ENCODE results near the gene PPP3CA.
"Not testable (repeated sequence)": the region's sequence is repeated elsewhere in the genome, so short reads cannot be mapped to it uniquely, and the experiment has no call there.

Gene PPP3CA

GRCh38 chr4:101101072-101101471 lies 246.3 kb downstream of the PPP3CA start:
- no peak overlapping the region for H3K4me3 ChIP-seq (ENCODE audit: low read depth, low read length)
- no peak for DNase-seq (ENCODE audit: low read depth)
- TF ChIP-seq MAX (IDR thresholded peaks at IDR 0.05; ENCODE audit: low read depth, low read length) (no peak), MYC (IDR thresholded peaks at IDR 0.05; ENCODE audit: low read depth, low read length) (no peak)

- TF ChIP-seq POLR2A (IDR thresholded peaks at IDR 0.05; ENCODE audit: extremely low read depth, insufficient read length) (no peak), MAX (IDR thresholded peaks at IDR 0.05; ENCODE audit: low read depth, low read length) (no peak), MYC (IDR thresholded peaks at IDR 0.05; ENCODE audit: low read depth, low read length) (no peak)
- no peak for DNase-seq (ENCODE audit: low read depth)
- no peak overlapping the region for H3K4me3 ChIP-seq (ENCODE audit: low read depth, low read length)
Observed at GRCh38 chr4:101098666-101099400, 248.5 kb downstream of the PPP3CA start.

GRCh38 chr4:101092609-101093008 lies 254.7 kb downstream of the PPP3CA start:
- not testable (repeated sequence) for DNase-seq (ENCODE audit: low read depth); H3K4me3 ChIP-seq (ENCODE audit: low read depth, low read length)

GRCh38 chr4:101089168-101089567 lies 258.2 kb downstream of the PPP3CA start:
- no peak overlapping the region for H3K4me3 ChIP-seq (ENCODE audit: low read depth, low read length)
- TF ChIP-seq CTCF (IDR thresholded peaks at IDR 0.05; ENCODE audit: low read depth, low read length) (no peak), MYC (IDR thresholded peaks at IDR 0.05; ENCODE audit: low read depth, low read length) (no peak), MAX (IDR thresholded peaks at IDR 0.05; ENCODE audit: low read depth, low read length) (no peak), POLR2A (IDR thresholded peaks at IDR 0.05; ENCODE audit: extremely low read depth, insufficient read length) (no peak)
- no peak for DNase-seq (ENCODE audit: low read depth)

GRCh38 chr4:101086801-101087586 lies 260.3 kb downstream of the PPP3CA start:
- DNase-seq (ENCODE audit: low read depth) = no peak
- H3K4me3 ChIP-seq (ENCODE audit: low read depth, low read length) = no peak overlapping the region
- TF ChIP-seq POLR2A (IDR thresholded peaks at IDR 0.05; ENCODE audit: extremely low read depth, insufficient read length) (no peak), MAX (IDR thresholded peaks at IDR 0.05; ENCODE audit: low read depth, low read length) (no peak), CTCF (IDR thresholded peaks at IDR 0.05; ENCODE audit: low read depth, low read length) (no peak), MYC (IDR thresholded peaks at IDR 0.05; ENCODE audit: low read depth, low read length) (no peak)

- TF ChIP-seq CTCF (IDR thresholded peaks at IDR 0.05; ENCODE audit: low read depth, low read length) = no peak
- TF ChIP-seq MAX (IDR thresholded peaks at IDR 0.05; ENCODE audit: low read depth, low read length) = no peak
- no peak for TF ChIP-seq POLR2A (IDR thresholded peaks at IDR 0.05; ENCODE audit: extremely low read depth, insufficient read length)
- TF ChIP-seq MYC (IDR thresholded peaks at IDR 0.05; ENCODE audit: low read depth, low read length) = no peak
- no peak for DNase-seq (ENCODE audit: low read depth)
Observed at GRCh38 chr4:101083131-101083530, 264.2 kb downstream of the PPP3CA start.

GRCh38 chr4:101081695-101082369 lies 265.5 kb downstream of the PPP3CA start:
- DNase-seq (ENCODE audit: low read depth) = no peak
- no peak for TF ChIP-seq CTCF (IDR thresholded peaks at IDR 0.05; ENCODE audit: low read depth, low read length)
- no peak for TF ChIP-seq MAX (IDR thresholded peaks at IDR 0.05; ENCODE audit: low read depth, low read length)
- H3K4me3 ChIP-seq (ENCODE audit: low read depth, low read length) = no peak overlapping the region

More at GRCh38 chr4:101083131-101083530, 264.2 kb downstream of the PPP3CA start:
- no peak overlapping the region for H3K4me3 ChIP-seq (ENCODE audit: low read depth, low read length)

Measured in NB4 (cell line).